DMS153 (cell line): ENCODE results near the gene ZBTB20.
"Not testable (repeated sequence)": the region's sequence is repeated elsewhere in the genome, so short reads cannot be mapped to it uniquely, and the experiment has no call there.

Experiments
- DNase-seq: peaks from one replicate; lab custom pipeline; 2025; lab: John Stamatoyannopoulos, UW

The ZBTB20 gene

DNA sequence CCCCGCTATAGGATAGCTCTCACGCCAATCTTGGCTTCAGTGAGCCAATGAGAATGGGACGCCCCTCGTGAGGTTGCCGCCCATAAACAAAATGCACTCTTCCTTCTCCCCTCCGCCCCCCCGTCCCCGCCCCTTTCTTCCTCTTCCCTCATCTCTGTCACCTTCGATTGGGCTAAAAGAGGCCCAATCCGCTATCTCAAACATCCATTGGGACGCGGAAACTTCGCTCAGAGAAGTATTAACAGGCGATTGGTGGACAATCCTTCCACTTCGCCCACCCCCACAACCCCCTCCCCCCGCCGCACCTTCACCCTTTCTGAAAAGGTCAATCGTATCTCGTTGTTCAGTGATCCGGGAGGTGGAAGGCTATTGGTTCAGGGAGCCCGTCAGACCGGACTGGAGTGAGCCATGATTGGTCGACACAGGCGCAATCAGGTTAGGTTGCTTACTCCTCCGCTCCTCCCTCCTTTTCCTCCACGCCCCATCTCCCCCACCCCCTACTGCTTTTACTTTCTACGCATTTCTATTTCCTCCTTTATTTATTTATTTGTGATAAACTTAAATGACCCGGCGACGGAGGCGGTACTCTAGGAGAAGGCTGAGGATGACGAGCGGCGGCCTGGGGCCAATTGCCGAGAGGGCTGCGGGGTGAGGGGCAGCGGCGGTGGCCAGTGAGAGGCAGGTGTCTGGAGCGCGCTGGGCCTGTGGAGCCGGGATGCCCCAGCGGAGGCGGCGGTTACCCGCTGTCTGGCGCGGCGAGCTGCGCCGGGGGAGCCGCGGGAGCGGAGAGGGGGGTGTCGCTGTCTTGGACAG, 447 bp upstream of the ZBTB20 start:
- DNase-seq, result peak; percentile 100

- peak; percentile 67 for DNase-seq
Measured at GRCh38 chr3:115146032-115146417, 1.1 kb downstream of the ZBTB20 start.

DNA sequence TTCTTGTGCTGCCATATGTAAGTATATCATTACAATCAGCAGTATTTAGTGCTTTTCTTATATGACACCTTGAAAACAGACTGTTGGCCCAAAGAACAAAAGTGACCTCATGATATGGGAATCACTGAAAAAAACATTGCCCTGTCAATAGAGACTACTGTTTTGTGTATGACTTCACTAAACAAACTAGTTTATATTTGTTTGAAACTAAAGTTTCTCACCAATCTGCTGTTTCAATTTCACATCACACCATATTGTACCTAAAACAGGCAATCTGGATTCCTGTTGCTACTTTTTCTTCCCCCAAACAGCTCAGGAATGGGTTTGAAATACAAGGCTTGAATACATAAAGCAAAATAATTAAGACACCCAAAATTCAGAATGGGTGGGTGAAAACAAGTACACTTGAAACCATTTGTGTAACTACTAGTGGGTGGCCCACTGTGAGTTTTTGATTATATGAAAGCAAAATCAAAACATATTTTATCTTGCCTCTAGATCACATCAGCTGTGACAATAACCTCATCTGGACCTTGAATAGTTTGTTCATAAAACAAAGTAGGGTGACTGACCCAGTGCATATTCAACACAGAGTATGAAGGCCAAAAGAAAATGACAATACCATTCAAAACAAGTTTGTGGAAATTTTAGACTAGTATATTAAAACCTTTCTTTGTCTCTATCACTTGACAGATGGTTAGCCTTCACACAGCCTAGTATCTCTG, 5.9 kb downstream of the ZBTB20 start:
- no peak for DNase-seq

DNA sequence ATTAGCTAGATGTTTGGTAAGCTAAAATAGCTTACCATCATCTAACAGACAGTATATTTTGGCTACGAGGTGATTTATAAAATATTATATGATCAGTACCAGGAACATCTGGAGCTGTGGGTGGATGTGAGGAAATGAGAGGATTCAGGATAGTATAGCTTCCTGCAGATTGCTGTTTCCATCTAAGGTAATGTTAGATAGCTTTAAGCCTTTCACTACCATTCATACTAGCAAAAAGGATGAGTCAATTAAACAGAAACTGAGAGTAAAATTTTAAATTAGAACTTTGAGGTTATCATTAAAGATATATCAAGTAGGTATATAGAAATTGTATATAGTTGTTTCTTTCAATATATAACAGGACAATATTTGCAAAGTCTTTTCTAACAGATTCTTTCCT, 8.0 kb downstream of the ZBTB20 start:
- no peak for DNase-seq

DNA sequence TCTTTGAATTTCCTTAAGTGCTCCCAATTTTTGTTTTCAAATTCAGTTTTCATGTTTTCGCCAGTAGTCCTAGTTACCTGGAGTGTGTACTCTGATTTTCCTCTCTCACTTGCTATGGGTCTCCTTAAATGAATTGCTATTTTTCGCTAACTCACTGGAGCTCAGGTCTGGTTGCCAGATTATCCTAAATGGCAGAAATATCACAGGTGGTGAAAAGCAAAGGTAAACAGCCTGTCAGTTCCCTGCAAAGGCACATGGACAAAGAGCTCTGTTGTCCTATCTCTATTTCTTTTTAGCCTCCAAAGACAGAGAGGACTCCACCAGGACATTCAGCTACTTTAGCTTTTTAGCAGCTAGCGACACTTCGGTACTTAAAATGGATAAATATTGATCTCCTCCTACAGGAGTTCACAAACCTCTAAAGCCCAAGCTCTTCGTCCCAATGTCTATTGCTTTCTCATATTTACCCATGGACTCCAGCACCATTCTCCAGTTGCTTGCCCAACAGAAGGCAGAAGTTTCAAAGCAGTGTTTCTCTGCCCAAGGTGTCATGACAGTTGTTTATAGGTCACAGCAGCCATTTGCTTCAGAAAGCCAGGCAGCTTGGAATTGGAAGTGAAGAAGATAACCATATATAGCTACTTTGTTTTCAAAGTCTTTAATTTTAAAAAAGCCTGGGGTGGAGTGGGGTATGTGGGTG, 12.3 kb downstream of the ZBTB20 start:
- no peak for DNase-seq

DNA sequence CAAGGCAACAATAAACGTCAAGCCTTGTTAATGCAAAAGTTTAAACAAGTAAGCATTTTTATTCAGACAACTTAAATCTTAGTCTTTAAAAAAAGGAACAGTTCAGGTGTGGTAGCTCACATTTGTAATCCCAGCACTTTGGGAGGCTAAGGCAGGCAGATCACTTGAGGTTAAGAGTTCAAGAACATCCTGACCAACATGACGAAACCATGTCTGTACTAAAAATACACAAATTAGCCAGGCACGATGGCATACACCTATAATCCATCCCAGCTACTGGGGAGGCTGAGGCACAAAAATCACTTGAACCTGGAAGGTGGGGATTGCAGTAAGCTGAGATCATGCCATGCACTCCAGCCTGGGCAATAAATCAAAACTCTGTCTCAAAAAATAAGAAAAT, 19.9 kb downstream of the ZBTB20 start:
- DNase-seq, result no peak

GRCh38 chr3:115120597-115120996, 26.5 kb downstream of the ZBTB20 start:
- DNase-seq, result no peak

- DNase-seq, result no peak
Measured at GRCh38 chr3:115113367-115113766, 33.7 kb downstream of the ZBTB20 start.

DNA sequence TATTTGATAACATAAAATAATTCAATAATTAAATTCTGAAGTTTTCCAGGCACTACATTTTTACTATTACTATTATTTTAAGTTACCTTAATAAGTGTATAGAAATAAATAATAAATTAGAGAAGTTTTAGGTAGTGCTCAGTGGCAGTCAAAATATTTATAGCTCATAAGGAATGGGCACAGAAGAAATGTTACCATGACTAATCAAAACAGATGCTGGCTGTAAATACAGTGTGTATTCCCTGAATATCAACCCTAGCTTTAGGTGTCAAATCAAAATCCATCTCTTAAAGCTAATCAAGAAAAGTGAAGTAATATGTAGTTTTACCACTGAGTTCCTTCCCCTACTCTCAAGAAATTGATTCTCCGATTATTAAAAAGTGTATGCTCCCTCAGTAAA, 35.5 kb downstream of the ZBTB20 start:
- no peak for DNase-seq

DNA sequence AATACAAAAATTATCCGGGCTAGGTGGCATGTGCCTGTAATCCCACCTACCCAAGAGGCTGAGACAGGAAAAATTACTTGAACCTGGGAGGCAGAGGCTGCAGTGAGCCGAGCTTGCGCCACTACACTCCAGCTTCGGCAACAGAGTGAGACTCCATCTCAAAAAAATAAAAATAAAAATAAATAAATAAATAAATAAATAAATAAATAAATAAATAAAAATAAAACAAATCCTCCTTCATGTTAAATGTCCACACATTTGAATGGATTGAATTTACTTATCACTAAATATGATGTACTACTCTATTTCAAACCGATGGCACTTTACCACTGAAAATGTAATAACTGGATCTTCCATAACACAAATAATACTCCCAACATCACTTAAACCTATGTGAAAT, 36.3 kb downstream of the ZBTB20 start:
- DNase-seq, result no peak

DNA sequence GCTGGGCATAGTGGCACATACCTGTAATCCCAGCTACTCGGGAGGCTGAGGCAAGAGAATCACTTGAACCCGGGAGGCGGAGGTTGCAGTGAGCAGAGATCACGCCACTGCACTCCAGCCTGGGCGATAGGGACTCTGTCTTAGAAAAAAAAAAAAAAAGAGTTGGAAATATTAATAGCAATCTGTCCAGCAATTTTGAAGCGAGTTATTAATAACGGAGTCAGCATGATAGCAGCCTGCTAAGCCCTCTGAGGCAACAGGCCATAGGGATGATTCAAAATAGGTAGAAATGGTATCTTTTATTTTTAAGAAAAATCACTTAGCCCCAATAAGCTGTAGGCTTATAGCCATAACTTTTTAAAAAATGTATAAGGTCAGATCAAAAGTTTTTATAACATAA, 37.0 kb downstream of the ZBTB20 start:
- DNase-seq, result not testable (repeated sequence)

- no peak for DNase-seq
Measured at GRCh38 chr3:115108614-115109013, 38.5 kb downstream of the ZBTB20 start.

- DNase-seq, result no peak
Measured at GRCh38 chr3:115102046-115102445, 45.0 kb downstream of the ZBTB20 start.

- peak; percentile 15 for DNase-seq
Measured at GRCh38 chr3:115100806-115101205, 46.3 kb downstream of the ZBTB20 start.

GRCh38 chr3:115099986-115100571, 47.0 kb downstream of the ZBTB20 start:
- DNase-seq, result peak; percentile 59

DNA sequence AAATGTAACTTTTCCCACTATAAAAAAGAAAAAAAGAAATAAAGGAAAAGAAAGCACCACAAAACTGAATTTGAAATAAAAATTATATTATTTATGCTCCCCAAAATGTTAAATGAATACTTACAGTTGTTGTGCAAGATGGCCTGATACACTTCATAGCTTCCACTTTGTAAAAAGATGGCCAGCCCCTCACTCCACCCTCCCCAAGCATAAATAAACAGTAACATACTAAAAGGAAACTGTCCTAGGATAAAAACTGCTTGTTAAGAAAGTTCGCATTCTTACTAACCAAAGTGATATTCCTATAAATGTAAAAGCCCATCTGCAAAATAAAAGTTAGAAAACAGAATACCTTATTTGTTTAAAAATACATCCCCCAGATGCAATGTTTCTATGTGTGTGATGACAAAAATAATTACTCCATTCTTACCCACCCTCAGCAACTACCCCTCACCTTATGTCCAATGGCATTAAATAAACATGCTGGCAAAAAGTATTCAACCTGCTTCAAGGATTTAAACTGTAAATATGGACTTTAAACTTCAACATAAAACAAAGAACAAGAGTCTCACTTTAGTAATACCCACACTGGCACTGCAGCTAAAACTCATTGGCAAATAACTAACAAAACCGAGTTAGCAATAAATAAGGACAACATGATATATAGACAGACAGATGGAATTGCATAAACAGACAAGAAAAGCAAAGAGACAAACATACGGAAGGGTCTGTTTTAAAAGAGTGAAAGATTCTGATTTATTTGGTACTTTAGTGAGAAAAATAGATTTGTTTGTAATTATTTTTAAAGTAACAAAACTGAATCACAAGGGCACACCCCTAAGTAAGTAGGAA, 47.7 kb downstream of the ZBTB20 start:
- no peak for DNase-seq

- no peak for DNase-seq
Measured at GRCh38 chr3:115098354-115099073, 48.6 kb downstream of the ZBTB20 start.

- no peak for DNase-seq
Measured at GRCh38 chr3:115095236-115095635, 51.9 kb downstream of the ZBTB20 start.

GRCh38 chr3:115092220-115092791, 54.8 kb downstream of the ZBTB20 start:
- DNase-seq, result peak; percentile 43

GRCh38 chr3:115090712-115091111, 56.4 kb downstream of the ZBTB20 start:
- no peak for DNase-seq

DNA sequence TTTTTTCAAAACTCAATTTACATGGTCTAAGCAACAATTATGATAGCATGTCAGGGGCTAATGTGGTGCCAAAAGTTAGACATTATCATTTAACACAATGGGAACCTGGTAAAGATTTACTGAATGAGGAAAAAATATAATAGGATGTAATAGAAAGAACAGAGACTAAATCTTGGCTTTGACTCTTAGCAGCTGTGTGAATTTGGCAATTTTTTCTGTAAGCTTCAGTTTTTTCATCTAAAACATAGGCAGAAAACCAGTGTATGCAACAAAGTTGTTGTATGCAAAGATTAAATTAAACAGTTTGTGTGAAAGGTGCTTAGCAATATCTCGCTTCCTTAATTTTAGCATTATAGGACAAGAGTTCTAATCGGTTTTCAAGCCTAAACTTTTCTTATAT, 57.6 kb downstream of the ZBTB20 start:
- no peak for DNase-seq
